Measurements from ENCODE around the gene KCNJ5.

KCNJ5 gene

GRCh38 chr11:128949791-128950454 lies 58.8 kb downstream of the KCNJ5 start:
- no peaks in the 10 kb centered on the region for H3K4me1 ChIP-seq (ENCODE audit: insufficient read depth, low read length, severe bottlenecking)
- no peaks in the 10 kb centered on the region for H3K9me3 ChIP-seq (ENCODE audit: low read length)
- no peaks in the 10 kb centered on the region for H3K9me2 ChIP-seq (ENCODE audit: low read depth, low read length)
- TF ChIP-seq CTCF (IDR thresholded peaks at IDR 0.05; ENCODE audit: low read length) (no peak), EZH2 (IDR thresholded peaks at IDR 0.05; ENCODE audit: borderline replicate concordance, low read length) (no peak)
- no peak overlapping the region for H3K27ac ChIP-seq (ENCODE audit: low read depth, low read length, poor library complexity, severe bottlenecking)
- no peaks in the 10 kb centered on the region for H3K27me3 ChIP-seq (ENCODE audit: insufficient read depth, low read length)
- no peak overlapping the region for H2AFZ ChIP-seq (ENCODE audit: low read length)
- no peak overlapping the region for H3K4me2 ChIP-seq (ENCODE audit: low read length)
- H3K9ac ChIP-seq (ENCODE audit: low read length) = no peak overlapping the region
- no peak overlapping the region for H3K4me3 ChIP-seq (ENCODE audit: low read depth, low read length, poor library complexity, severe bottlenecking)
- H3K79me2 ChIP-seq (ENCODE audit: insufficient read depth, low read length) = no peaks in the 10 kb centered on the region
- no peaks in the 10 kb centered on the region for H3F3A ChIP-seq (ENCODE audit: insufficient read depth, low read length)
- H4K20me1 ChIP-seq (ENCODE audit: insufficient read depth, low read length) = no peaks in the 10 kb centered on the region
- no peaks in the 10 kb centered on the region for H3K36me3 ChIP-seq (ENCODE audit: insufficient read depth, low read length)

GRCh38 chr11:128953151-128953550 lies 62.0 kb downstream of the KCNJ5 start:
- TF ChIP-seq EZH2 (IDR thresholded peaks at IDR 0.05; ENCODE audit: borderline replicate concordance, low read length) = no peak
- no peak for TF ChIP-seq CTCF (IDR thresholded peaks at IDR 0.05; ENCODE audit: low read length)
- H3K9me3 ChIP-seq (ENCODE audit: low read length) = no peaks in the 10 kb centered on the region
- no peak overlapping the region for H3K4me3 ChIP-seq (ENCODE audit: low read depth, low read length, poor library complexity, severe bottlenecking)

GRCh38 chr11:128955636-128956035 lies 64.5 kb downstream of the KCNJ5 start:
- no peak overlapping the region for H2AFZ ChIP-seq (ENCODE audit: low read length)
- H3K4me3 ChIP-seq (ENCODE audit: low read depth, low read length, poor library complexity, severe bottlenecking) = no peak overlapping the region
- H3K9ac ChIP-seq (ENCODE audit: low read length) = no peak overlapping the region
- H3K9me2 ChIP-seq (ENCODE audit: low read depth, low read length) = no peaks in the 10 kb centered on the region
- H3K36me3 ChIP-seq (ENCODE audit: insufficient read depth, low read length) = no peaks in the 10 kb centered on the region
- no peaks in the 10 kb centered on the region for H3K79me2 ChIP-seq (ENCODE audit: insufficient read depth, low read length)
- H3K9me3 ChIP-seq (ENCODE audit: low read length) = no peaks in the 10 kb centered on the region
- no peaks in the 10 kb centered on the region for H3K27me3 ChIP-seq (ENCODE audit: insufficient read depth, low read length)
- TF ChIP-seq EZH2 (IDR thresholded peaks at IDR 0.05; ENCODE audit: borderline replicate concordance, low read length) (no peak), CTCF (IDR thresholded peaks at IDR 0.05; ENCODE audit: low read length) (no peak)
- no peak overlapping the region for H3K27ac ChIP-seq (ENCODE audit: low read depth, low read length, poor library complexity, severe bottlenecking)
- no peaks in the 10 kb centered on the region for H3K4me1 ChIP-seq (ENCODE audit: insufficient read depth, low read length, severe bottlenecking)
- no peaks in the 10 kb centered on the region for H4K20me1 ChIP-seq (ENCODE audit: insufficient read depth, low read length)
- no peak overlapping the region for H3K4me2 ChIP-seq (ENCODE audit: low read length)
- H3F3A ChIP-seq (ENCODE audit: insufficient read depth, low read length) = no peaks in the 10 kb centered on the region

More at GRCh38 chr11:128953151-128953550, 62.0 kb downstream of the KCNJ5 start:
- H3K9ac ChIP-seq (ENCODE audit: low read length) = no peak overlapping the region
- no peak overlapping the region for H3K4me2 ChIP-seq (ENCODE audit: low read length)
- H3F3A ChIP-seq (ENCODE audit: insufficient read depth, low read length) = no peaks in the 10 kb centered on the region
- H3K27ac ChIP-seq (ENCODE audit: low read depth, low read length, poor library complexity, severe bottlenecking) = no peak overlapping the region
- H3K79me2 ChIP-seq (ENCODE audit: insufficient read depth, low read length) = no peaks in the 10 kb centered on the region
- H2AFZ ChIP-seq (ENCODE audit: low read length) = no peak overlapping the region
- H4K20me1 ChIP-seq (ENCODE audit: insufficient read depth, low read length) = no peaks in the 10 kb centered on the region
- H3K9me2 ChIP-seq (ENCODE audit: low read depth, low read length) = no peaks in the 10 kb centered on the region
- no peaks in the 10 kb centered on the region for H3K4me1 ChIP-seq (ENCODE audit: insufficient read depth, low read length, severe bottlenecking)
- no peaks in the 10 kb centered on the region for H3K27me3 ChIP-seq (ENCODE audit: insufficient read depth, low read length)
- no peaks in the 10 kb centered on the region for H3K36me3 ChIP-seq (ENCODE audit: insufficient read depth, low read length)
